ENCODE measurements around the gene RXRB. TPM values are rescaled to one million over a fixed set of nuclear protein-coding genes. Genes with fewer than 3 reads are reported as not detected.

The RXRB gene
- total RNA-seq, 1 donor from 2014 or later = 70.3 TPM

DNA sequence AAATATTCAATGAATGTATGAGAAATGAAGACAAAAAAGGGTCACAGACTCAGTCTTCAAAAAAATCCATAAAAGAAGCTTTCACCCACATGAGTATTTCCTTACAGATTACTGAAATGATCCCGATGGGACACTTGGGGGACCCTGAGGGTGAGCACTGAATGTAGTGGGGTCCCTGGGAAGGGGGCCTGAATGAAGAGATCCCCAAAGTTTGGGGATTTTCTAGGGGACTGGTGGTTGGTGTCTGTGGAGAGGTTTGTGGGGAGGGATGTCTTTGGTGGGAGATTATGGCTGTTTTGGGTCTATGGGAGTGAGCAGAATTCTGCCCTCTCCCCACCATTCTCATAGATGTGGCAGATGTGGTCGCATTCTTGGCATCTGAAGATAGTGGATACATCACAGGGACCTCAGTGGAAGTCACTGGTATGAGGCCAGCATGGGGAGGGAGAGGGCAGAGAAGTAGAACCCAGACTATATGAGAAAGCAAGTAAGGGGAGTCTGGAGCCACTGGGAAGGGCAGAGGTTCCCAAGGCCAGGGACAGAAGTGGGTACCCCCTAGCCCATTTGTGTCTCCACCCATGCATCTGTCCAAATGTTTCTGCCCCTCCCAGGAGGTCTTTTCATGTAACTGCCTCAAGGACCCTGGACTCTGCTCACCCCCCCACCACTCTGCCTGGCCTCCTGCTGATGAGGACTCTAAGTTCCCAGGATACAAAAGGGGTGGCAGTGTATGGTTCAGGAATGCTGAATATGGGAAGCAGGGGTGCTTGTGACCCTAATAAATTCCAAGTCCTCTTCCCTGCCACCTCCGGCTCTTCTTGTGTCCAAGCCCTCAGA, 5.8 kb upstream of the RXRB start:
- no peaks in the 10 kb centered on the region for H3K27me3 Mint-ChIP-seq (ENCODE audit: low read depth)
- H3K36me3 Mint-ChIP-seq = peaks cover 27% of the 10 kb centered on the region
- no peaks in the 10 kb centered on the region for H3K9me3 Mint-ChIP-seq
- no peak for DNase-seq (ENCODE audit: low spot score in 2 of 2, unreplicated experiment in 2 of 2)
- H3K4me3 Mint-ChIP-seq = peak overlapping the region; percentile 99
- peak overlapping the region; percentile 86 for H3K27ac Mint-ChIP-seq
- peaks cover 58% of the 10 kb centered on the region for H3K4me1 Mint-ChIP-seq
- TF ChIP-seq CTCF (IDR thresholded peaks at IDR 0.05; ENCODE audit: unreplicated experiment) = no peak

- Mint-ChIP-seq H3K4me1 (peaks cover 62% of the 10 kb centered on the region), H3K4me3 (peak overlapping the region; percentile 99), H3K27ac (peak overlapping the region; percentile 86), H3K36me3 (peaks cover 26% of the 10 kb centered on the region), H3K27me3 (ENCODE audit: low read depth) (no peaks in the 10 kb centered on the region), H3K9me3 (no peaks in the 10 kb centered on the region)
- no peak for TF ChIP-seq CTCF (IDR thresholded peaks at IDR 0.05; ENCODE audit: unreplicated experiment)
- DNase-seq (ENCODE audit: low spot score in 2 of 2, unreplicated experiment in 2 of 2) = no peak
These were observed 4.9 kb upstream of the RXRB start for GRCh38 chr6:33205191-33206026.

- Mint-ChIP-seq H3K9me3 (no peaks in the 10 kb centered on the region), H3K27me3 (ENCODE audit: low read depth) (no peaks in the 10 kb centered on the region), H3K4me3 (peak within 1 kb of the TSS; percentile 99), H3K27ac (peak within 1 kb of the TSS; percentile 86), H3K4me1 (peaks cover 63% of the 10 kb centered on the region), H3K36me3 (peaks cover 19% of the 10 kb centered on the region)
- no peak for TF ChIP-seq CTCF (IDR thresholded peaks at IDR 0.05; ENCODE audit: unreplicated experiment)
- DNase-seq (ENCODE audit: low spot score in 2 of 2, unreplicated experiment in 2 of 2) = peak; percentile 90
These were observed 4.1 kb upstream of the RXRB start, which contains the start of gene HSD17B8 for GRCh38 chr6:33204415-33205190. Gene HSD17B8, plus strand, starts transcription at chr6:33204655. Its CDS starts 14 bp downstream, at chr6:33204669.

DNA sequence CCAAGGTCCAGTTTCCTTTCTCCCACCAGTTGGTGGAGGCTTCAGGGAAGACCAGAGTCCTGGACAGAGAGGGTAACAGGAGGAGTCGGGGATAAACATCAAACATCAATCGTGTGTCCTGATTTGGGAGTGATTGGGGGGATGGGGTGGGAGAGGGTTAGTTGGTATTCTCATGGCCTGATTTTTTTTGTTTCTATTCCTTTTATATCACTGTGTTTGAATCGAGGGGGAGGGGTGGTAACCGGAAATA, 3.6 kb upstream of the RXRB start:
- no peak for DNase-seq (ENCODE audit: low spot score in 2 of 2, unreplicated experiment in 2 of 2)
- Mint-ChIP-seq H3K27ac (peak overlapping the region; percentile 85), H3K36me3 (peaks cover 16% of the 10 kb centered on the region), H3K27me3 (ENCODE audit: low read depth) (no peaks in the 10 kb centered on the region), H3K4me1 (peaks cover 63% of the 10 kb centered on the region), H3K9me3 (no peaks in the 10 kb centered on the region), H3K4me3 (peak overlapping the region; percentile 99)
- TF ChIP-seq CTCF (IDR thresholded peaks at IDR 0.05; ENCODE audit: unreplicated experiment) = no peak

DNA sequence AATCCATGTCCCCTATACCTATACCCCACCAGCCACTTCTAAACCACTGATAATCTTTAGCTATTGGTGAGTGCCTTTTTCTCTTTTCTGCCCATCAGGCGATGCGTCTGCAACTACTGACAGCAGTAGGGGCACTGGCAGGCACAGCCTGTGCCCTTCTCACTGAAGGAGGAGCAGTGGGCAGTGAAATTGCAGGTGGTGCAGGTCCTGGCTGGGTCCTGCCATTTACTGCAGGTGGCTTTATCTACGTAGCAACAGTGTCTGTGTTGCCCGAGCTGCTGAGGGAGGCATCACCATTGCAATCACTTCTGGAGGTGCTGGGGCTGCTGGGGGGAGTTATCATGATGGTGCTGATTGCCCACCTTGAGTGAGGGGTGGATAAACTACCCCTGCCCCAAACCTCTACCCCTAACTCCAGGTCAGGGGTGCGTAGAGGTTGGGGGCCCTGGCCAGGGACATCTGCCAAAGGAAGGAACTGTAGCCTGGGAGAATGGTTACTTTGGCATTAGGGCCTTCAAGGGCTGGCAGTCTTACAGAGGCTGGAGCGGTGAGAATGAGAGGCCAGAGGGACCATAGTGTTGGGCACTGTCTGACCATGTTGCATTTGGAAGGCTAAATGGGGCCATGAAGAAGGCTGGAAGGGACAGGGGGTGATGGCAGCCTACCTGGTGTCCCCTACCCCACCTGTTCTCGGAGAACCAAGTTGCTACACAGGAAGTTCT, 3.1 kb upstream of the RXRB start:
- peaks cover 16% of the 10 kb centered on the region for H3K36me3 Mint-ChIP-seq
- H3K27me3 Mint-ChIP-seq (ENCODE audit: low read depth) = no peaks in the 10 kb centered on the region
- TF ChIP-seq CTCF (IDR thresholded peaks at IDR 0.05; ENCODE audit: unreplicated experiment) = no peak
- no peaks in the 10 kb centered on the region for H3K9me3 Mint-ChIP-seq
- peaks cover 63% of the 10 kb centered on the region for H3K4me1 Mint-ChIP-seq
- H3K27ac Mint-ChIP-seq = peak overlapping the region; percentile 85
- H3K4me3 Mint-ChIP-seq = peak overlapping the region; percentile 99
- no peak for DNase-seq (ENCODE audit: low spot score in 2 of 2, unreplicated experiment in 2 of 2)
